K562 (cell line): ENCODE results near the gene OR5K2. TPM values are rescaled to one million over a fixed set of nuclear protein-coding genes. Genes with fewer than 3 reads are reported as not detected.
A peak's percentile ranks its signal among the peaks of the same experiment; 100 is the strongest.

Experiments used
- ATAC-seq: fragments of 200-7000 bp; cut with Tn5 transposase; 3 replicates; pipeline ENCODE4 v1.9.1; 2020; ENCODE audit warnings: moderate library complexity
- BruUV-seq: library from RNA; stranded (reverse); fragments of 400-500 nt; replicated peaks from 2 replicates; lab custom pipeline; 2021; lab: Mats Ljungman, UMichigan
- CTCF ChIA-PET: fragments of 300-600 bp; formaldehyde crosslinking; extraction: SDS; loops from one replicate; lab custom pipeline; 2021; ENCODE audit warnings: low intra/inter-chr PET ratio; lab: Yijun Ruan, JAX
- POLR2A ChIA-PET: fragments of 300-600, 350-650 bp; sonication (Branson Sonifier 250); formaldehyde crosslinking; extraction: SDS; loops from one replicate; lab custom pipeline; 2021; ENCODE audit warnings: antibody characterized with exemption, inconsistent platforms; lab: Yijun Ruan, JAX
- DNase-seq, 4 experiments: peaks; one replicate each; pipeline versions ENCODE4 v3.0.0 to v3.0.0-alpha.2; 2011 to 2018; ENCODE audit warnings: low spot score in 3 of 4, mixed read lengths in 3 of 4; ENCODE audit errors: extremely low read depth in 1 of 4
- FAIRE-seq: peaks from 2 replicates; lab custom pipeline; 2011; peaks lifted over from hg19 to GRCh38; lab: Jason Lieb, UNC
- H2AFZ ChIP-seq: 2 replicates; pipeline ENCODE4 v1.6.0; 2011; ENCODE audit warnings: low read depth, low read length, control low read depth, inconsistent platforms
- H3K27ac ChIP-seq: fragments of 200-600 bp; 3 replicates; pipeline ENCODE4 v1.8.0; 2011; ENCODE audit warnings: low read depth, mild to moderate bottlenecking, control low read depth, inconsistent platforms, low read length, moderate library complexity, mixed read lengths; ENCODE audit errors: extremely low read depth
- H3K27me3 ChIP-seq, 2 experiments: fragments of 300-600 bp in 1 of 2; 2 replicates in 1 of 2; 3 replicates in 1 of 2; pipeline versions ENCODE4 v1.6.0 to v1.8.0; 2011; ENCODE audit warnings: inconsistent platforms in 2 of 2, low read length in 2 of 2, mild to moderate bottlenecking in 1 of 2, mixed read lengths in 1 of 2, moderate library complexity in 1 of 2; ENCODE audit not compliant: control insufficient read depth in 2 of 2, insufficient read depth in 2 of 2
- H3K36me3 ChIP-seq: fragments of 300-600 bp; 3 replicates; pipeline ENCODE4 v1.8.0; 2011; ENCODE audit warnings: mild to moderate bottlenecking, low read length, inconsistent platforms; ENCODE audit not compliant: control insufficient read depth, insufficient read depth
- H3K4me1 ChIP-seq, 2 experiments: fragments of 200-600 bp in 1 of 2; replicated peaks in 1 of 2; 2 replicates in 1 of 2; 3 replicates in 1 of 2; pipeline versions ENCODE4 v1.5.1 to v1.8.0; 2011; ENCODE audit warnings: inconsistent platforms in 2 of 2, low read length in 2 of 2, mild to moderate bottlenecking in 1 of 2, mixed read lengths in 1 of 2, moderate library complexity in 1 of 2; ENCODE audit not compliant: control insufficient read depth in 2 of 2, insufficient read depth in 2 of 2
- H3K4me2 ChIP-seq: 2 replicates; pipeline ENCODE4 v1.6.1; 2011; ENCODE audit warnings: low read length, control low read depth, inconsistent platforms, mixed read lengths; ENCODE audit not compliant: insufficient read depth
- H3K4me3 ChIP-seq: fragments of 200-600 bp; sonication (generic), shearing (Covaris generic); 2 replicates; pipeline ENCODE4 v1.5.1; 2016; ENCODE audit warnings: control low read depth, inconsistent platforms
- H3K79me2 ChIP-seq: fragments of 200-600 bp; 3 replicates; pipeline ENCODE4 v1.8.0; 2011; ENCODE audit warnings: low read length, inconsistent platforms; ENCODE audit not compliant: control insufficient read depth, insufficient read depth
- H3K9ac ChIP-seq, 2 experiments: 2 replicates each; pipeline versions ENCODE4 v1.6.0 to v1.6.1; 2011; ENCODE audit warnings: low read depth in 2 of 2, low read length in 2 of 2, control low read depth in 1 of 2, inconsistent platforms in 1 of 2, mild to moderate bottlenecking in 1 of 2, mixed read lengths in 1 of 2; ENCODE audit not compliant: insufficient read depth in 1 of 2
- H3K9me1 ChIP-seq: one replicate; pipeline ENCODE4 v1.6.0; 2011; ENCODE audit warnings: inconsistent platforms, mild to moderate bottlenecking, low read length, moderate library complexity; ENCODE audit not compliant: control insufficient read depth, insufficient read depth
- H3K9me3 ChIP-seq: replicated peaks from 2 replicates; pipeline ENCODE4 v1.5.1; 2011; ENCODE audit warnings: low read depth, low read length, inconsistent platforms; ENCODE audit not compliant: control insufficient read depth, insufficient read depth
- H4K20me1 ChIP-seq: replicated peaks from 2 replicates; pipeline ENCODE4 v1.6.1; 2011; ENCODE audit warnings: low read length, inconsistent platforms, mixed read lengths; ENCODE audit not compliant: control insufficient read depth, insufficient read depth
- C11orf30 ChIP-seq: fragments of 450-650 bp; IDR thresholded peaks from 2 replicates; pipeline ENCODE4 v1.6.1; 2016; ENCODE audit warnings: low read depth, mild to moderate bottlenecking
- CBX2 ChIP-seq: fragments of 200-600 bp; sonication (generic); IDR thresholded peaks from one replicate; pipeline ENCODE4 v1.6.1; 2012; ENCODE audit warnings: mild to moderate bottlenecking, low read length, inconsistent platforms; ENCODE audit not compliant: insufficient read depth, poor library complexity, severe bottlenecking
- FOXJ2 ChIP-seq: fragments of 200-800 bp; sonication (Bioruptor generic); IDR thresholded peaks from 2 replicates; pipeline ENCODE4 v1.6.1; 2016; ENCODE audit warnings: missing genetic modification characterization, missing compliant biosample characterization
- HOXB6 ChIP-seq: fragments of 250-450 bp; sonication (Bioruptor Pico); IDR thresholded peaks from 2 replicates; pipeline ENCODE4 v1.5.1; 2022; ENCODE audit warnings: mild to moderate bottlenecking, borderline replicate concordance
- ZBTB5 ChIP-seq: fragments of 450-650 bp; IDR thresholded peaks from 2 replicates; pipeline ENCODE4 v1.6.1; 2017; ENCODE audit warnings: antibody characterized with exemption
- ZFP91 ChIP-seq: sonication (generic); formaldehyde crosslinking; IDR thresholded peaks from 2 replicates; pipeline ENCODE4 v1.8.0; 2022; ENCODE audit warnings: mild to moderate bottlenecking, missing genetic modification reagents
- ZNF3 ChIP-seq: fragments of 250-450 bp; sonication (Bioruptor Pico); IDR thresholded peaks from 2 replicates; pipeline ENCODE4 v1.5.0; 2021; ENCODE audit warnings: mild to moderate bottlenecking, moderate library complexity
- WGBS: fragments of 100-300 bp; shearing (Covaris generic); methylation state at CpG from one replicate; pipeline ENCODE4 v1.1.6; 2016; ENCODE audit warnings: low coverage, mixed read lengths; ENCODE audit not compliant: insufficient coverage; ENCODE audit errors: missing lambda C conversion rate; 5-methylcytosine and 5-hydroxymethylcytosine counted together
- in situ Hi-C: fragments of 300-500 bp; cut with MboI; formaldehyde crosslinking; loops from 4 replicates; pipeline ENCODE4 v1.15.0; 2018; ENCODE audit warnings: inconsistent platforms, mixed read lengths
- intact Hi-C: fragments of 100-400 bp; cut with micrococcal nuclease; formaldehyde crosslinking; loops from 2 replicates; pipeline ENCODE4 v1.14.2; 2022
- polyA plus RNA-seq, 8 experiments: library from polyadenylated mRNA; depleted of rRNA in 4 of 8; stranded (reverse) in 5 of 8; unstranded in 3 of 8; fragments of >200 nt; fragmentation: Nextera tagmentation in 2 of 8; fragmentation: Illumina TruSeq in 1 of 8; extraction: Ambion mirVana in 2 of 8; extraction: Trizol in 1 of 8; gene quantifications; 2 replicates each; pipeline versions ENCODE4 v1.2.1 to v1.2.3, GENCODE V29; 2011 to 2014; ENCODE audit warnings: inconsistent platforms in 1 of 8, missing spikeins in 1 of 8
- total RNA-seq, 7 experiments: library from RNA; depleted of rRNA in 6 of 7; stranded (reverse); fragments of >200 nt in 6 of 7; fragmentation: Illumina TruSeq in 2 of 7; extraction: Trizol in 2 of 7; gene quantifications; 2 replicates each; pipeline versions ENCODE4 v1.2.1 to v1.2.3, GENCODE V29; 2011 to 2021; ENCODE audit warnings: low replicate concordance in 1 of 7

The OR5K2 gene
- total and polyA plus RNA-seq, 9 of the 15 experiments (the other 6 are each of a cell fraction or from before 2014, with no cell fraction given): not detected

- in situ Hi-C loops: no loop called here
These were observed 47.1 kb upstream of the OR5K2 start for GRCh38 chr3:98450372-98450771.

GRCh38 chr3:98453827-98454226, 43.7 kb upstream of the OR5K2 start:
- H3K27ac ChIP-seq: no peak overlapping the region
- no peaks in the 10 kb centered on the region for H3K9me3 ChIP-seq
- DNase-seq (no peak), ATAC-seq (no peak), FAIRE-seq (no peak)
- intact Hi-C loops: no loop called here
- H3K9me1 ChIP-seq: no peaks in the 10 kb centered on the region
- no peaks in the 10 kb centered on the region for H3K27me3 ChIP-seq
- no peak overlapping the region for H3K9ac ChIP-seq
- no peak overlapping the region for H3K4me3 ChIP-seq
- no peaks in the 10 kb centered on the region for H3K36me3 ChIP-seq
- H3K4me1 ChIP-seq: no peaks in the 10 kb centered on the region
- CTCF ChIA-PET: no interaction called here
- H2AFZ ChIP-seq: no peak overlapping the region
- POLR2A ChIA-PET: no interaction called here
- H3K79me2 ChIP-seq: no peaks in the 10 kb centered on the region
- BruUV-seq: no TSS peak
- no peak for TF ChIP-seq CBX2
- no peak for TF ChIP-seq ZNF3
- no peak for TF ChIP-seq ZBTB5
- no peak for TF ChIP-seq HOXB6
- TF ChIP-seq FOXJ2 (tag): no peak
- no peak overlapping the region for H3K4me2 ChIP-seq
- in situ Hi-C loops: no loop called here
- H4K20me1 ChIP-seq: no peaks in the 10 kb centered on the region

More at GRCh38 chr3:98450372-98450771, 47.1 kb upstream of the OR5K2 start:
- Histone ChIP-seq H3K4me3 (no peak overlapping the region), H3K4me1 (no peaks in the 10 kb centered on the region), H3K9me1 (no peaks in the 10 kb centered on the region), H3K27me3 (no peaks in the 10 kb centered on the region), H3K79me2 (no peaks in the 10 kb centered on the region), H2AFZ (no peak overlapping the region), H4K20me1 (no peaks in the 10 kb centered on the region), H3K36me3 (no peaks in the 10 kb centered on the region), H3K9me3 (no peaks in the 10 kb centered on the region), H3K9ac (no peak overlapping the region), H3K27ac (no peak overlapping the region), H3K4me2 (no peak overlapping the region)
- ChIA-PET POLR2A (no interaction called here), CTCF (no interaction called here)
- DNase-seq (no peak), ATAC-seq (no peak), FAIRE-seq (no peak)
- BruUV-seq: no TSS peak
- WGBS: 0% methylated on average over 4 of the region's 4 CpGs
- intact Hi-C loops: no loop called here
- TF ChIP-seq ZFP91 (CRISPR knock-in tag): no peak
- 0 out of 2 replicates have a peak, but pooled peaks have one; percentile 7 for TF ChIP-seq C11orf30
